Prostate gland (tissue), 2 donors: ENCODE measurements around the gene ABCB8.

Source experiments
- POLR2AphosphoS5 ChIP-seq: sonication (generic); formaldehyde crosslinking; IDR thresholded peaks from one replicate; pipeline ENCODE4 v1.6.1; 2017; ENCODE audit warnings: antibody characterized with exemption
- TF ChIP-seq, protein P1 (sequence below), 4 experiments: fragments of 200-600 bp in 2 of 4; fragments of 450-650 bp in 2 of 4; sonication (generic) in 2 of 4; IDR thresholded peaks; 1 replicate in 3 of 4; 2 replicates in 1 of 4; pipeline ENCODE4 v1.5.1; 2016 to 2019; ENCODE audit warnings: antibody characterized with exemption in 4 of 4, mild to moderate bottlenecking in 2 of 4, moderate library complexity in 2 of 4

DNA sequence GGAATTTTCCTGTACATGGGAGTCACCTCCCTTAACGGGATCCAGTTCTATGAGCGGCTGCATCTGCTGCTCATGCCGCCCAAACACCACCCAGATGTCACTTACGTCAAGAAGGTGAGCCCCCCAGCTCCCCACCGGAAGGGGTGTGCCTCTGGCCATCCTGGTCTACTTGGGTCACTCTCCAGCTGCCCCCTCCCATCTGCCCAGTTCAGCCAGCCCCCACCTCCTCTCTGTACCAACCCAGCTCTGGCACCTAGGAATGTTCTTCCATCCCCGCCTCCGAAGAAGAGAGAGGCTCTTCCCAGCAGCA is 47.4 kb downstream of the ABCB8 start:
- TF ChIP-seq, protein P1, sequence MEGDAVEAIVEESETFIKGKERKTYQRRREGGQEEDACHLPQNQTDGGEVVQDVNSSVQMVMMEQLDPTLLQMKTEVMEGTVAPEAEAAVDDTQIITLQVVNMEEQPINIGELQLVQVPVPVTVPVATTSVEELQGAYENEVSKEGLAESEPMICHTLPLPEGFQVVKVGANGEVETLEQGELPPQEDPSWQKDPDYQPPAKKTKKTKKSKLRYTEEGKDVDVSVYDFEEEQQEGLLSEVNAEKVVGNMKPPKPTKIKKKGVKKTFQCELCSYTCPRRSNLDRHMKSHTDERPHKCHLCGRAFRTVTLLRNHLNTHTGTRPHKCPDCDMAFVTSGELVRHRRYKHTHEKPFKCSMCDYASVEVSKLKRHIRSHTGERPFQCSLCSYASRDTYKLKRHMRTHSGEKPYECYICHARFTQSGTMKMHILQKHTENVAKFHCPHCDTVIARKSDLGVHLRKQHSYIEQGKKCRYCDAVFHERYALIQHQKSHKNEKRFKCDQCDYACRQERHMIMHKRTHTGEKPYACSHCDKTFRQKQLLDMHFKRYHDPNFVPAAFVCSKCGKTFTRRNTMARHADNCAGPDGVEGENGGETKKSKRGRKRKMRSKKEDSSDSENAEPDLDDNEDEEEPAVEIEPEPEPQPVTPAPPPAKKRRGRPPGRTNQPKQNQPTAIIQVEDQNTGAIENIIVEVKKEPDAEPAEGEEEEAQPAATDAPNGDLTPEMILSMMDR (IDR thresholded peaks at IDR 0.05): no peak
- no peak for TF ChIP-seq POLR2AphosphoS5
